ENCODE data around the gene OOSP4A. TPM values are rescaled to one million over a fixed set of nuclear protein-coding genes. Genes with fewer than 3 reads are reported as not detected.

The OOSP4A gene
- total RNA-seq, 4 donors from 2014 or later: not detected

GRCh38 chr11:59957094-59957493 lies 6.7 kb upstream of the OOSP4A start:
- H3K36me3 ChIP-seq: no peaks in the 10 kb centered on the region
- H3K27ac ChIP-seq: no peak overlapping the region
- no peak overlapping the region for H3K4me3 ChIP-seq
- H3K4me1 ChIP-seq: no peaks in the 10 kb centered on the region
- WGBS, 2 donors (ENCODE audit: low coverage in 1 of 2): 20 to 59% methylated on average over 4 of the region's 4 CpGs
- TF ChIP-seq EP300 (IDR thresholded peaks at IDR 0.05): no peak
- no peak for TF ChIP-seq CTCF (IDR thresholded peaks at IDR 0.05)
- TF ChIP-seq POLR2A (IDR thresholded peaks at IDR 0.05): no peak
- TF ChIP-seq POLR2AphosphoS5 (IDR thresholded peaks at IDR 0.05): no peak
- ATAC-seq: no peak
- H3K27me3 ChIP-seq: no peaks in the 10 kb centered on the region
- H3K9me3 ChIP-seq: no peaks in the 10 kb centered on the region

GRCh38 chr11:59960502-59961381 lies 3.1 kb upstream of the OOSP4A start:
- TF ChIP-seq EP300 (IDR thresholded peaks at IDR 0.05) (no peak), POLR2AphosphoS5 (IDR thresholded peaks at IDR 0.05) (no peak), CTCF (IDR thresholded peaks at IDR 0.05) (no peak)
- H3K27ac ChIP-seq: no peak overlapping the region

GRCh38 chr11:59962107-59962482 lies 1.7 kb upstream of the OOSP4A start:
- H3K4me1 ChIP-seq: no peaks in the 10 kb centered on the region
- WGBS, 2 donors (ENCODE audit: low coverage in 1 of 2): 65 to 75% methylated on average over 2 of the region's 2 CpGs
- TF ChIP-seq CTCF (IDR thresholded peaks at IDR 0.05): no peak
- no peak for TF ChIP-seq POLR2A (IDR thresholded peaks at IDR 0.05)
- TF ChIP-seq EP300 (IDR thresholded peaks at IDR 0.05): no peak
- no peak for TF ChIP-seq POLR2AphosphoS5 (IDR thresholded peaks at IDR 0.05)
- no peak overlapping the region for H3K4me3 ChIP-seq
- no peak for ATAC-seq
- no peaks in the 10 kb centered on the region for H3K36me3 ChIP-seq
- no peaks in the 10 kb centered on the region for H3K27me3 ChIP-seq
- H3K9me3 ChIP-seq: no peaks in the 10 kb centered on the region
- no peak overlapping the region for H3K27ac ChIP-seq

More at GRCh38 chr11:59960502-59961381, 3.1 kb upstream of the OOSP4A start:
- Histone ChIP-seq H3K4me1 (no peaks in the 10 kb centered on the region), H3K36me3 (no peaks in the 10 kb centered on the region), H3K27me3 (no peaks in the 10 kb centered on the region), H3K4me3 (no peak overlapping the region), H3K9me3 (no peaks in the 10 kb centered on the region)
- no peak for ATAC-seq
- 65 to 88% methylated on average over 7 to 9 of the region's 9 CpGs for WGBS, 2 donors (ENCODE audit: low coverage in 1 of 2)

- Histone ChIP-seq H3K27ac (no peak overlapping the region), H3K27me3 (no peaks in the 10 kb centered on the region), H3K4me3 (no peak overlapping the region), H3K9me3 (no peaks in the 10 kb centered on the region), H3K4me1 (no peaks in the 10 kb centered on the region), H3K36me3 (no peaks in the 10 kb centered on the region)
- whole genome bisulfite sequencing, 2 donors (ENCODE audit: low coverage in 1 of 2): 45 to 59% methylated on average over 7 of the region's 7 CpGs
- no peak for TF ChIP-seq CTCF (IDR thresholded peaks at IDR 0.05)
- TF ChIP-seq POLR2A (IDR thresholded peaks at IDR 0.05): no peak
- TF ChIP-seq POLR2AphosphoS5 (IDR thresholded peaks at IDR 0.05): no peak
- no peak for TF ChIP-seq EP300 (IDR thresholded peaks at IDR 0.05)
- no peak for ATAC-seq
Observed at GRCh38 chr11:59965424-59965823, 1.6 kb downstream of the OOSP4A start.

GRCh38 chr11:59966201-59966600 lies 2.4 kb downstream of the OOSP4A start:
- ATAC-seq: no peak
- no peak overlapping the region for H3K4me3 ChIP-seq
- 84% methylated on average over 3 of the region's 3 CpGs; no CpG with 5 or more reads in 1 of the 2 donors for WGBS, 2 donors (ENCODE audit: low coverage in 1 of 2)
- no peaks in the 10 kb centered on the region for H3K27me3 ChIP-seq
- no peaks in the 10 kb centered on the region for H3K4me1 ChIP-seq
- TF ChIP-seq POLR2A (IDR thresholded peaks at IDR 0.05): no peak
- TF ChIP-seq POLR2AphosphoS5 (IDR thresholded peaks at IDR 0.05): no peak
- TF ChIP-seq CTCF (IDR thresholded peaks at IDR 0.05): no peak
- no peak for TF ChIP-seq EP300 (IDR thresholded peaks at IDR 0.05)
- no peaks in the 10 kb centered on the region for H3K36me3 ChIP-seq
- no peak overlapping the region for H3K27ac ChIP-seq
- no peaks in the 10 kb centered on the region for H3K9me3 ChIP-seq
